PC-9 (cell line): ENCODE results near the gene NOTCH4.

Experiments used
- CTCF ChIP-seq: fragments of 200-600 bp; sonication (generic); conservative IDR thresholded peaks from 2 replicates; pipeline ENCODE4 v1.6.1; 2017; ENCODE audit warnings: mixed run types, antibody characterized with exemption, mild to moderate bottlenecking, moderate library complexity
- EZH2 ChIP-seq: fragments of 200-600 bp; sonication (generic); IDR thresholded peaks from 2 replicates; pipeline ENCODE4 v1.8.0; 2017; ENCODE audit warnings: antibody characterized with exemption, low read depth

DNA sequence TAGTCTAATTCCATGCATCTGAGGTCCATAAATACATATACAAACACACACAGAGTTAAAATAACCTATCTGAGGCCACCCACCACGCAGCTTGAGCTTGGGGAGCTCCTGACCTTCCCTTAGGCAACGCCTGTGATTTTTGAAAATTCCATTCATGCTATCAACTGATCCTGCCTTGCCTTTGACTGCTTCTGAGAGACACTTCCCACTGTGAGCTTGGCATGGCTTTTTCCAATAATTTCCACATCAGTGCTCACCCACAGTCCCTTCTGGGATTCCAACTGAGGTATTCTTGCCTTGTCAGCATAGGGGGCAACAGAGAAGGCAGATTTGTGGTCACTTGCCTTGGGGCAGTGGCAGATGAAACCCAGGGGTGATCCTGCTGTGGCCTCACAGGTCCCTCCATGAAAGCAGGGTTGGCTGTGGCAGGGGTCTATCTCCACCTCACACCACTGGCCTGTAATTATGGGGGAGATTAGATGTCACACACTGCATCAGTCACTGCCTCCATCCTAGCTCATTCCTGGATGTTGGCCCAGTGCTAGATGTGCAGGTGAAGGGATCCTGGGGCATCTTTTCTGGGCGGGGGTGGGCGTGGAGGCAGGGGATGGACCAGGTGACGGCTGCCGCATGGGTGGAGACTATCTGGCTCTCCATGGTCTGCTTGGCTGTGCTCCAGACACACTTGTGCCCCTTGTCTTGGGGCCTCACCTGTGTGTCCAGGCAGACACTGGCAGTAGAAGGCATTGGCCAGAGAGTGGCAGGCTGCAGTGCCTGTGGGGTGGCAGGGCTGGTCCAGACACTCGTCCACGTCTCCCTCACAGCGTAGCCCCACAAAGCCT, 20.2 kb downstream of the NOTCH4 start:
- no peak for TF ChIP-seq CTCF
- TF ChIP-seq EZH2 = no peak
